CD4-positive, alpha-beta T cell treated with Interleukin-4 for 4 hours (primary cell): Measurements from ENCODE around the gene RPL10A.

ENCODE experiments used
- DNase-seq: peaks from one replicate; pipeline ENCODE4 v3.0.0-alpha.2; 2020

Gene RPL10A

DNA sequence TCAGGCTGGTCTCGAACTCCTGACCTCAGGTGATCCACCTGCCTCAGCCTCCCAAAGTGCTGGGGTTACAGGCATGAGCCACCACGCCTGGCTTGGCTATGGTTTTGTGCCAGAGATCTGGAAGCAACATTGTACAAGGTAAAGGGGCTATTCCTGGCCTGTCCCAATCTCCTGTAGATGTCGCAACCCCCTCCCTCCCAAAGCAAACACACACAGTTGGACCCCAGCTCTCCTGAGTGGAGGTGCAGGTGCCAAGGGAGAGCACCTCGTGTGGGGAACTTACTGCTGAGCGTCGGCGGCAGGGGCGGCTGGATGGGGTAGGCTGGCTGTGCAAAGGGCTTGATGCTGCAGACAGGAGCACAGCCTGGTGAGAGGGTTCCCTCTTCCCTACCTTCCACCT is 8.8 kb downstream of the RPL10A start:
- DNase-seq = no peak

DNA sequence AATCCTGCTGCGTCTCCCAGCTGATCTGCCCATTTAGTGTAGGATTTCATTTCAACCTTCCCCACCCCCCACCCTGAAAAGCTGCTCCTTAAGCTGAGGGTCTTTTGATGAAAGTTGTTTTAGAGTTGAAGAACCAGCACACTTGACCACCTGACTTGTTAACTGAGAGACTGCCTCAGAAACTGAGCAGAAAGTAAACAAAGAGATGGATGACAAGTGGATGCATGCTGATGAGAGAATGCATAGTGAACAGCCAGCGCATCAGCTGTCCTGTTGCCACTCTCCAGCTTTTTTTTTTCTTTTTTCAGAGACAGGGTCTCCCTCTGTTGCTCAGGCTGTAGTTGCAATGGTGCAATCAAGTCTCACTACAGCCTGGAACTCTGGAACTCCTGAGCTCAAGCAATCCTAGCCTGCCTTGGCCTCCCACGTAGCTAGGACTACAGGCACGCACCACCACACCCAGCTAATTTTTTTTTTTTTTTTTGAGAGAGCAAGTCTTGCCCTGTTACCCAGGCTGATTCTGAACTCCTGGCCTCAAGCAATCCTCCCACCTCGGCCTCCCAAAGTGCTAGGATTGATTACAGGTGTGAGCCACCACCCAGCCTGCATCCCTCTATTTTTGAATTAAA is 9.5 kb downstream of the RPL10A start:
- no peak for DNase-seq

DNA sequence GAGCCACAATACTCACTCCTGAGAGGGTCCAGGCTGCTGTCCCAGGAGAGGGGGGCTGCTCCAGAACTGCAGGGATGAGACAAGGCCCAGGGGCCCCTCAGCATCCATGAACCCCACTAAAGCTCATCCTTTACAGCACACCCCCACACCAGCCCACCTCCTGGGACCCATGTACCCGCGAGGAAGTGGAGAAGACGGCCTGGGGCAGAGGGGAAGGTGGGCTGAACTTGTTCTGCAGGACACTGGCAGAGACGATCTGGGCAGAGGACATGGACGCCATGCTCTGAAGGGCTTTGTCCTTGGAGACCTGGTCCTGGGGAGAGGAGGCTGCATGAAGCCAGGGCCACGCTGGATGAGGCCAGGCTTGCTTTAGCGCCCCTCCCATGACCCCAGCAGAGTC is 10.1 kb downstream of the RPL10A start:
- no peak for DNase-seq

GRCh38 chr6:35480176-35480575 is 12.0 kb downstream of the RPL10A start:
- no peak for DNase-seq

DNA sequence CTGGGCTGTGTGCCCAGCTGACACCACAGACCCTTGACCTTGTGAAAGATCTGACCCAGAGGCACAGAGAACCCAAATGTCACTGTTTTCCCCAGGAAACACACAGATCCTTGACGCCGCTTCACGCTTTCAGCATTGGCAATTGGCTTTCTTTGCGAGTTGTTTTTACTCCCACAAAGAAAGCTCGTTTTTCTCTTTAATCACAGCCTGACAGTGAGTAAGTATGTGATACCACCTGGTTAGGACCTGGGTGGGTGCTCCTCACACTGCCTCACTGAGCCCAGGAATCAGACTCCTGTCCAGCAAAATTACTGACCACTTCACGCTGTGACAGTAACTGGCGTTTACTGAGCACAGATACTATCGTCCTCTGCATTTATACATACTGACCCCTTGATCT is 13.0 kb downstream of the RPL10A start:
- DNase-seq = no peak

- no peak for DNase-seq
Measured at GRCh38 chr6:35483062-35483461, 14.9 kb downstream of the RPL10A start.

- no peak for DNase-seq
Measured at GRCh38 chr6:35483490-35483889, 15.3 kb downstream of the RPL10A start.

DNA sequence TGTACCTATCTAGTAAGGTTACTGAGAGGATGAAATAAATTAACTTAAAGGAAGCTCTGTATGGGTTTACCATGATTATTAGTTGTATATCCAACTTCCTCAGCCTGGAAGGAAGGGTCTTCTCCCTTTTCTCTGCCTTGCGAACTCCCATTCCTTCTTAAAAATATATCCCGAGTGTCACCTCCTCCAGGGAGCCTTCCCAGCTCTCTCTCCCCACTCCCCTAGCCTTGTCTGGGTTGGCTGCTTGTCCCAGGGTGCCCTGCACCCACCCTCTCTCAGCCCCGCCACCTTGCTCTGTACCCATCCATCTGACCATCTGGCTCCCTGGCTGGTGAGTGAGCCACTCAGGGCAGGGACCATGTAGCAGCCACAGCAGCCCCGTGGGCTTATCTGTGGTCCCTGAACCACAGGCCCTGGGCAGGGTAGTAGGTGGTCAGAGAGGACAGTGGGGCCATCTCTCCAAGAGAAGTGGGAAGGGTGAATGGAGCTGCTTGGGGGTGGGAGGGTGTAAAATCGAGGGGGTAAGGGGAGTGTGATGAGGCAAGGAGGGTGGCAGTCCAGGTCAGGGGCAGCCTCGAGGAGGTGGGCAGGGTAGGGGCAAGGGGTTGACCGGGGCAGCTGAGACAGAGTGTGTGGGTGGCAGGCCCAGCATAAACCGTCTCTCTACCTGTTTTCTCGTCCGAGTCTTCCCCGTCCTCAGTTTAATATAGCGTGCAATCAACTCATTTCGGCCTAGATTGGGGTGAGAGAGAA is 15.9 kb downstream of the RPL10A start:
- no peak for DNase-seq

- DNase-seq = no peak
Measured at GRCh38 chr6:35484921-35485392, 16.8 kb downstream of the RPL10A start.

DNA sequence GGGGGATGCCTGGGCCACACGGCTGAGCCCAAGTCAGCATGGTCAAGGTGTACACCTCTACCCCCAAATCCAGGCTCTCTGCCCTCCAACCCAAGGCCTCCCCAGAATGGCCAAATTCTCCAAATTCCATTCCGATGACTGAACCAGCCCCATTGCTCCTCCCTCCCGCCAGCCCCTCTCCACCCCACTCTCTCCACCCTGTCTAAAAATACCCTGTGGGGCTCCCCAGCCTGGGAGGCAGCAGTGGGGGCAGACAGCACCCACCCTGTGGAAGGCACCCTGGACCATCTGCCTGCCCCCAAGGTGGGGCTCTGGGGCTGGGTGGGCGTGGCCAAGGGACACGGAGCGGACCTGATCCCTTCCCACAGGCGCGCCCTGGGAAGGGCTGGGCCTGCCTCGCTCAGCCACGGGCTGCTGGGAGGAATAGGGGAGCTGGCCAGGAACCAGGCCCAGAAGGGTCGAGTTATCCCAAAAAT is 17.2 kb downstream of the RPL10A start:
- DNase-seq = no peak

DNA sequence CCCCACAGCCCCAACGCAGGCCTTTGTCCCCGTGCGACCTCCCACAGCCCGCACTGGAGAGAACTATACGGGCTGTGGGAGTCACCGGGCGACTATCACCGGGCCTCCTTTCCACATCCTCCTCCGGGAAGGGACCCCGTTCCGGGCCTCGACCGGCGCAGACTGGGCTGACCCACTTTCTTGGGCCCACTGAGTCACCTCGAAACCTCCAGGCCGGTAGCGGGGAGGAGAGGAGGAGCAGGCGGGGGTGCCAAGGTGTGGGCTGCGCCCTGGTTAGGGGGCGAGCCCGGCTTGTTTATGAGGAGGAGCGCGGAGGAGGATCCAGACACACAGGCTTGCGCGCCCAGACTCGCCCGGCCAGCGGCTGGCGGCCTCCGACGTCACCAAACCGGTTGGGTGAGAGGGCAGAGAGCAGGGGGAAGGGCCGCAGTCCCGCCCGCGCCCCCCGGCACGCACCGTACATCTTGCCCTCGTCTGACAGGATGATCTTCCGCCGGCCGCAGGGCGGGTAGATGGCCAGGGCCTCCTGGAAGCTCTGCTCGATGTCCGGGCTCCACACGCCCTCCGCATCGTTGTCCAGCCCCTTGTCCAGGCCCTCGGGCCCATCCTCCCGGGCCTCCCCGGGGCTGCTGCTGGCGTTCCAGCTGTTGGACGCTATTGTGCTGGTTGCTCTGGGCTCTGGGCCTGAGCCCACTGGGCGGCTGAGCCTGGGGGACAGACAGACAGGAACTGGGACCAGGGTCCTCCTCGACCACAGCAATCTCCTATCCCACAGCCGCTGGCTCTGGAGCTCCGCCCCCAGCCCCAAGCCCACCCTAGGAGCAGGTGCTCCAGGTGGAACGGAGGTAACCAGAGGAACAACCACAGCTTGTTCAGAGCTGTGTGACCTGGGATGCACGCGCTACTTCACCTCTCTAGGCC is 18.1 kb downstream of the RPL10A start:
- no peak for DNase-seq

DNA sequence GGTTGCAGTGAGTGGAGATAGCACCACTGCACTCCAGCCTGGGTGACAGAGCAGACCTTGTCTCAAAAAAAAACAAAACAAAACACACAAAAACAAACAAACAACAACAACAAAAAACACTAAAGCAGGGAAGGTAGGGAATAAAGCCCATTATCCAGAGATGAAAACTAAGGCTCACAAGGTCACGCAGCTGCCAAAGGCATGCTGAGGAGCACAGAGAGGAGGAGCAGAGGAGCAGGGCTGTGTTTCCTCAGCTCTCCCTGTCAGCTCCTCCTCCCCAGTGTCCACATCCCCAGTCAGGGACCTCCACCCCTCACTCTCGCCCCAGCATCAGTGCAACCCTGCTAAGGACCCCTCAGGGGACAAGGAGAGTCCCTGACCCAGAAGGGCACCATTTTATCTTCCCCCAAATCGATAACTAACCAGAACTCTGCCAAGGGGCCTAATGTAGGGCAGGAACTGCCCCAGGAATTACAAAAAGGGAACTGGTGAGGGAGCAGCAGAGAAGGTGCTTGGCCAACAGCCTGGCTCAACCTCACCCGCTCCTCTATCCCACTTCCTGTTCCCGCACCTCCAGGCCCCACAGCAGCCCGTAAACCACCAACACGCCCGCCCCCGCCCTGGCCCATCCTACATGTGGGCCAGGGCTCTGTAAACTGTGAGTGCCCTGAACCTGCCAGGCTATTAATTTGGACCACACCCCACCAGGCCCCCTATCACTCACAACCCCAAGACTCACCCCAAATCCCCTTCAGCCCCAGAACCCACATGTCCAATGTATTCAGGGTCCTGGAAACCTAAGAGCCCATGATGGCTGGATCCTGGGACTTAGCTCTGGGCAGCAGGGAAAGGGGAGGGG is 19.7 kb downstream of the RPL10A start:
- DNase-seq = no peak

DNA sequence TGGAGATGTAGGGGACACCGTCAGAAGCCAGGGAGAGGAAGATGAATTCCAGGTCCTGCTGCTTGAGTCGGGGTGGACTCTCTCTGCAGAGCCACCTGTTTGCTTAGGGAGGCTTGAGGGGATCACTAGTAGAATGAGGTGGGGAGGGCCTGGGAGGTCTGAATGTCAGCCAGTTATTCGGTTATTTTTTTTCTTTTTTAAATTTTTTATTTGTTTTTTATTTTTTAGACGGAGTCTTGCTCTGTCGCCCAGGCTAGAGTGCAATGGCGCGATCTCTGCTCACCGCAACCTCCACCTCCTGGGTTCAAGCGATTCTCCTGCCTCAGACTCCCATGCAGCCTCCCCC is 20.3 kb downstream of the RPL10A start:
- no peak for DNase-seq

GRCh38 chr6:35489066-35489465 is 20.9 kb downstream of the RPL10A start:
- no peak for DNase-seq

GRCh38 chr6:35489995-35490791 is 22.0 kb downstream of the RPL10A start:
- no peak for DNase-seq

GRCh38 chr6:35490821-35491557 is 22.8 kb downstream of the RPL10A start:
- DNase-seq = no peak

DNA sequence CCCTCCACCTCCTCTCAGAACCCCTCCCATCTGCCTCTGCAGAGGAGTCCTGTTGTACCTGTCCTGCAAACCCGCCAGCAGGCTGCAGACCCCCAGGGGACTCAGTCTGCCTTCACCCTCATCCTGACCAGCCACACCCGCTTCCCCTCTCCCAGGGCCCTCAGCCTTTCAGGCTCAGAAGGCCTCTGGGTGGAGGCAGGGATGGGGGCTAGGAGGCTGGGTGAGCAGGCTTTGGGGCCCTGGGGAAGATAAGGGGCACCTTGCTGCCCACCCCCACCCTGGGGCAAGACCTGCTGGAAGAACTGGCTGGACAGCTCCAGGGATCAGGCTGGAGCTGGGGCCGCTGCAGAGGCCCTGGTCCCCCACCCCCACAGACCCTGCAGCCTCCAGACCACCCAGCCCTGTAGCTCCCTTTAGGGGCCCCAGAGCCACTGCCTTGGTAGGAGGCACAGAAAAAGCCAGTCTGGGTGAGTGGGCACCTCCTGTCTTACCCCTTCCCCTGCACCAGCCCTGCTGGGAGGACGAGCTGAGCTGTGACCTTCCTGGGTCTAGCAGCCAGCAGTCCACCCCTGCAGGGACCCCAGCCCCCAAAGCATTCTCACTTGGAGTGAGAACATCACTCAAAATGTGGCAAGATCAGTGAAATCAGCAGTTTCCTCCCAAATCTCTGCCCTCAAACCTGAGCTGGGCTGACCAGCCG is 23.5 kb downstream of the RPL10A start:
- no peak for DNase-seq

- DNase-seq = no peak
Measured at GRCh38 chr6:35492258-35492973, 24.2 kb downstream of the RPL10A start.

GRCh38 chr6:35492974-35493284 is 24.7 kb downstream of the RPL10A start:
- no peak for DNase-seq
